Measurements from ENCODE around the gene GNAQ. TPM values are rescaled to one million over a fixed set of nuclear protein-coding genes. Genes with fewer than 3 reads are reported as not detected.

Gene GNAQ
- total RNA-seq, 1 experiment from 2014 or later, result 48.6 TPM

GRCh38 chr9:77820293-77820954, 211.2 kb downstream of the GNAQ start:
- Histone ChIP-seq H3K18ac (ENCODE audit: insufficient read length, low read depth, low read length) (no peak overlapping the region), H3K9me3 (ENCODE audit: control insufficient read depth, low read depth, low read length) (no peaks in the 10 kb centered on the region), H3K27me3 (ENCODE audit: insufficient read depth, low read length) (no peaks in the 10 kb centered on the region), H2BK12ac (ENCODE audit: insufficient read length, low read depth, low read length) (no peak overlapping the region), H3K9ac (ENCODE audit: extremely low read depth, insufficient read length, low read length) (no peak overlapping the region), H2BK20ac (ENCODE audit: low read depth, low read length, poor library complexity, severe bottlenecking) (no peak overlapping the region), H2BK5ac (ENCODE audit: insufficient read length, low read length) (no peak overlapping the region), H2AFZ (ENCODE audit: low read length) (no peak overlapping the region), H3K27ac (ENCODE audit: insufficient read length, low read depth, low read length) (no peak overlapping the region), H3K14ac (ENCODE audit: insufficient read depth, low read length) (no peak overlapping the region), H4K5ac (ENCODE audit: insufficient read length, low read depth, low read length) (no peak overlapping the region), H3K23ac (ENCODE audit: insufficient read length, low read depth, low read length) (no peak overlapping the region), H2AK5ac (ENCODE audit: insufficient read length, low read length) (no peak overlapping the region), H3T11ph (ENCODE audit: low read length) (no peak overlapping the region), H4K91ac (ENCODE audit: insufficient read length, low read depth, low read length) (no peak overlapping the region), H3K23me2 (ENCODE audit: insufficient read length, low read depth, low read length, poor library complexity, severe bottlenecking) (no peaks in the 10 kb centered on the region), H3K79me1 (ENCODE audit: insufficient read depth, low read depth, low read length, poor library complexity, severe bottlenecking) (no peaks in the 10 kb centered on the region), H3K79me2 (ENCODE audit: insufficient read depth, low read length) (no peaks in the 10 kb centered on the region), H2BK120ac (ENCODE audit: low read depth, low read length, poor library complexity, severe bottlenecking) (no peak overlapping the region), H4K20me1 (ENCODE audit: control insufficient read depth, insufficient read depth, insufficient read length) (no peaks in the 10 kb centered on the region), H2BK15ac (ENCODE audit: low read depth, low read length) (no peak overlapping the region), H3K4ac (ENCODE audit: low read depth, low read length) (no peak overlapping the region), H4K8ac (replicated peaks; ENCODE audit: insufficient read length, low read depth, low read length) (no peak overlapping the region), H3K56ac (ENCODE audit: insufficient read length, low read depth, low read length) (no peak overlapping the region), H3K4me1 (ENCODE audit: insufficient read depth, low read length) (no peaks in the 10 kb centered on the region), H3K4me2 (ENCODE audit: insufficient read depth, insufficient read length, low read length) (no peak overlapping the region)
- DNase-seq, result no peak
- Mint-ChIP-seq H3K27me3 (ENCODE audit: low read depth) (no peaks in the 10 kb centered on the region), H3K9me3 (no peaks in the 10 kb centered on the region), H3K27ac (no peak overlapping the region), H3K4me1 (peaks cover 0 to 3% of the 10 kb centered on the region in 2 experiments; a peak in 3 of 4 replicates), H3K4me3 (no peak overlapping the region), H3K36me3 (ENCODE audit: insufficient read depth in 1 of 3, low read depth in 3 of 3) (no peaks in the 10 kb centered on the region)
- no CpG with 5 or more reads among the region's 3 CpGs for WGBS (ENCODE audit: extremely low coverage, insufficient read length, low lambda C conversion rate)
- TF ChIP-seq, protein P1, sequence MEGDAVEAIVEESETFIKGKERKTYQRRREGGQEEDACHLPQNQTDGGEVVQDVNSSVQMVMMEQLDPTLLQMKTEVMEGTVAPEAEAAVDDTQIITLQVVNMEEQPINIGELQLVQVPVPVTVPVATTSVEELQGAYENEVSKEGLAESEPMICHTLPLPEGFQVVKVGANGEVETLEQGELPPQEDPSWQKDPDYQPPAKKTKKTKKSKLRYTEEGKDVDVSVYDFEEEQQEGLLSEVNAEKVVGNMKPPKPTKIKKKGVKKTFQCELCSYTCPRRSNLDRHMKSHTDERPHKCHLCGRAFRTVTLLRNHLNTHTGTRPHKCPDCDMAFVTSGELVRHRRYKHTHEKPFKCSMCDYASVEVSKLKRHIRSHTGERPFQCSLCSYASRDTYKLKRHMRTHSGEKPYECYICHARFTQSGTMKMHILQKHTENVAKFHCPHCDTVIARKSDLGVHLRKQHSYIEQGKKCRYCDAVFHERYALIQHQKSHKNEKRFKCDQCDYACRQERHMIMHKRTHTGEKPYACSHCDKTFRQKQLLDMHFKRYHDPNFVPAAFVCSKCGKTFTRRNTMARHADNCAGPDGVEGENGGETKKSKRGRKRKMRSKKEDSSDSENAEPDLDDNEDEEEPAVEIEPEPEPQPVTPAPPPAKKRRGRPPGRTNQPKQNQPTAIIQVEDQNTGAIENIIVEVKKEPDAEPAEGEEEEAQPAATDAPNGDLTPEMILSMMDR (conservative IDR thresholded peaks at IDR 0.05), result no peak
